ENCODE results near the gene NUDT21.

Gene NUDT21

DNA sequence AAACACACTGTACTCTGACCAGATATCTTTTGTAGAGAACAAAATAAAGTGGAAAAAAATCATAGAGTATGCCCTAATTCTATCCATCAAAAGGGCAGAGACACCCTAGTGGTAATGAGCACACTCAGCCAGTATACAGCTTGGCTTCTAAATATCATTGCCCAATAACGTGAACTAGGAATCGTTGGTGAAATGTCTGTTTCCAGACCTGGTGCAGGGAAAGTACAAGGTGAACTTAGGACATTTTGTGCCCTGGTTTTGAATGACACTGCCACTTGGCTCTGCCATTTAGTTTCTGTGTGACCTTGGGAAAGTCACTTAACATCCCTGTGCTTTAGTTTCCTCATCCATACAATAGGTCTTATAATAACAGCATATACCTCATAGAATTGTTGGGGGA is 39.5 kb downstream of the NUDT21 start:
- no peak overlapping the region for H3K27ac Mint-ChIP-seq

DNA sequence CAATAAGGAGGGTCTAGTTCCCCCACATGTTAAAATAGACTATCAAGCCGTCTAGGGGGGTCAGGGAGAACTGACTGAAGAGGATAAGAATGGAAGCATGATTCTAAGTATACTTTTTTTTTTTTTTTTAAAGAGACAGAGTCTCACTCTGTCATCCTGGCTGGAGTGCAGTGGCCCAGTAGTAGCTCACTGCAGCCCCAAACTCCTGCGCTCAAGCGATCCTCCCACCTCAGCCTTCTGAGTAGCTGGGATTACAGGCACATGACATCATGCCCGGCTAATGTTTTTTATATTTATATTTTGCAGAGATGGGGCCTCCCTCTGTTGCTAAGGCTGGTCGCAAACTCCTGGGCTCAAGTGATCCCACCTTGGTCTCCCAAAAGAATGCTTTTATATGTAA is 40.0 kb downstream of the NUDT21 start:
- no peak overlapping the region for H3K4me3 Mint-ChIP-seq
- no peaks in the 10 kb centered on the region for H3K9me3 Mint-ChIP-seq
- no peaks in the 10 kb centered on the region for H3K4me1 Mint-ChIP-seq
- no peak overlapping the region for H3K27ac Mint-ChIP-seq
- peaks cover 49% of the 10 kb centered on the region for H3K36me3 Mint-ChIP-seq (ENCODE audit: low read depth)
- TF ChIP-seq, protein P1, sequence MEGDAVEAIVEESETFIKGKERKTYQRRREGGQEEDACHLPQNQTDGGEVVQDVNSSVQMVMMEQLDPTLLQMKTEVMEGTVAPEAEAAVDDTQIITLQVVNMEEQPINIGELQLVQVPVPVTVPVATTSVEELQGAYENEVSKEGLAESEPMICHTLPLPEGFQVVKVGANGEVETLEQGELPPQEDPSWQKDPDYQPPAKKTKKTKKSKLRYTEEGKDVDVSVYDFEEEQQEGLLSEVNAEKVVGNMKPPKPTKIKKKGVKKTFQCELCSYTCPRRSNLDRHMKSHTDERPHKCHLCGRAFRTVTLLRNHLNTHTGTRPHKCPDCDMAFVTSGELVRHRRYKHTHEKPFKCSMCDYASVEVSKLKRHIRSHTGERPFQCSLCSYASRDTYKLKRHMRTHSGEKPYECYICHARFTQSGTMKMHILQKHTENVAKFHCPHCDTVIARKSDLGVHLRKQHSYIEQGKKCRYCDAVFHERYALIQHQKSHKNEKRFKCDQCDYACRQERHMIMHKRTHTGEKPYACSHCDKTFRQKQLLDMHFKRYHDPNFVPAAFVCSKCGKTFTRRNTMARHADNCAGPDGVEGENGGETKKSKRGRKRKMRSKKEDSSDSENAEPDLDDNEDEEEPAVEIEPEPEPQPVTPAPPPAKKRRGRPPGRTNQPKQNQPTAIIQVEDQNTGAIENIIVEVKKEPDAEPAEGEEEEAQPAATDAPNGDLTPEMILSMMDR (IDR thresholded peaks at IDR 0.05; ENCODE audit: unreplicated experiment in 3 of 3) = no peak
- no peaks in the 10 kb centered on the region for H3K27me3 Mint-ChIP-seq (ENCODE audit: low read depth)

More for the DNA sequence above, 39.5 kb downstream of the NUDT21 start:
- Mint-ChIP-seq H3K9me3 (no peaks in the 10 kb centered on the region), H3K4me3 (no peak overlapping the region), H3K36me3 (ENCODE audit: low read depth) (peaks cover 49% of the 10 kb centered on the region), H3K4me1 (no peaks in the 10 kb centered on the region), H3K27me3 (ENCODE audit: low read depth) (no peaks in the 10 kb centered on the region)
- TF ChIP-seq, protein P1 (IDR thresholded peaks at IDR 0.05; ENCODE audit: unreplicated experiment in 3 of 3) = no peak

DNA sequence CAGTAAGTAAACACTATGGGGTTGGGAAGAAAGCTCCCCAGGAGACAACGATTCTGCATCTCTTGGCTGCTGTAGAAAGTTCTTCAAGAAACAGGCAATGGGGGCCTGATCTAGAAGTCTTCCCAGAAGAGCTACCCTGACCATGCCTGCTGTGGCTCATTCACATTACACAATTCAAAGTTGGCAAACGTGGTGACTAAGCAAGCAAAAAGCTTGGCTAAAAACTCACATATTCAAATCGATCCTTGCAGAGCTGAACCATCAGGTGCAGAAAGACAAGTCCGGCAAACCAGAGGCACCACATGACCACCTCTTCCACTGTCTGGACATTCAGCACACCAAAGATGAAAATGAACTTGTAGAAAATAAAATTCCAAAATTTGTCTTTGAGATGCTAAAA is 41.9 kb downstream of the NUDT21 start:
- TF ChIP-seq, protein P1 (IDR thresholded peaks at IDR 0.05; ENCODE audit: unreplicated experiment in 3 of 3) = no peak
- Mint-ChIP-seq H3K27me3 (ENCODE audit: low read depth) (no peaks in the 10 kb centered on the region), H3K4me1 (no peaks in the 10 kb centered on the region), H3K27ac (no peak overlapping the region), H3K36me3 (ENCODE audit: low read depth) (peaks cover 64% of the 10 kb centered on the region), H3K4me3 (no peak overlapping the region), H3K9me3 (no peaks in the 10 kb centered on the region)

DNA sequence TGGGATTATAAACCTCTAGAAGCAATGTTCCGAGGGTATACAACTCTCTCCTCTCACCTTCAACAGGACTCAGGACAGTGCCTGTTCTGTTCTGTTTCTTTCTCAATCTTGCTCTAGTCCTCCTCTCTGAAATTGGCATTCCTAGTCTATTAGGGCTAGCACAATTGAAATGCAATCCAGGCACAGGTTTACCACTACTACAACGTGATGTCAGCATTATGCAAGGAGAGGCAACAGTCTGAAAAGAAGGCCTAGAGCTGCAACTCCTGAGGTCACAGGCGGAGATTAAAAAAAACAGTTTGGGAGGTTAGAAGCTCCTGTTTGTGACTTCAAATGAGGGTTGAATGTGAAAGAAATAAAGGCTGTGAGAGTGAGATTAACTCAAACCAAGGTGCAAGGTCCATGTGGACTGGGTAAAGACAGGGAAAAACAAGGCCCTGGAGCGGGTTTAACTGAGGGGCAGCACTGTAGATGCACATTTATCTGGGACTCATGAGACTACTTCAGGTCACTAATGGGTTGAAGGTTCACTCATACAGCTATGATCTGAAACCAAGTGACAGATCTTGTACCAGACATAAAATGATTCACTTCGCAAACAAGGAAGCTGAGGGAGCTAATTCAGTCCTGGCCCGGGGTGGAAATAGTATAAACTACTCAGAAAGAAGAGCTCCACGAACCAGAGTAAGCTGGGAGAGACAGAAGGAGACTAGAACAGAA is 42.6 kb downstream of the NUDT21 start:
- Mint-ChIP-seq H3K27ac (no peak overlapping the region), H3K4me3 (no peak overlapping the region), H3K27me3 (ENCODE audit: low read depth) (no peaks in the 10 kb centered on the region), H3K4me1 (no peaks in the 10 kb centered on the region), H3K9me3 (no peaks in the 10 kb centered on the region), H3K36me3 (ENCODE audit: low read depth) (peaks cover 64% of the 10 kb centered on the region)
- TF ChIP-seq, protein P1 (IDR thresholded peaks at IDR 0.05; ENCODE audit: unreplicated experiment in 3 of 3) = no peak

DNA sequence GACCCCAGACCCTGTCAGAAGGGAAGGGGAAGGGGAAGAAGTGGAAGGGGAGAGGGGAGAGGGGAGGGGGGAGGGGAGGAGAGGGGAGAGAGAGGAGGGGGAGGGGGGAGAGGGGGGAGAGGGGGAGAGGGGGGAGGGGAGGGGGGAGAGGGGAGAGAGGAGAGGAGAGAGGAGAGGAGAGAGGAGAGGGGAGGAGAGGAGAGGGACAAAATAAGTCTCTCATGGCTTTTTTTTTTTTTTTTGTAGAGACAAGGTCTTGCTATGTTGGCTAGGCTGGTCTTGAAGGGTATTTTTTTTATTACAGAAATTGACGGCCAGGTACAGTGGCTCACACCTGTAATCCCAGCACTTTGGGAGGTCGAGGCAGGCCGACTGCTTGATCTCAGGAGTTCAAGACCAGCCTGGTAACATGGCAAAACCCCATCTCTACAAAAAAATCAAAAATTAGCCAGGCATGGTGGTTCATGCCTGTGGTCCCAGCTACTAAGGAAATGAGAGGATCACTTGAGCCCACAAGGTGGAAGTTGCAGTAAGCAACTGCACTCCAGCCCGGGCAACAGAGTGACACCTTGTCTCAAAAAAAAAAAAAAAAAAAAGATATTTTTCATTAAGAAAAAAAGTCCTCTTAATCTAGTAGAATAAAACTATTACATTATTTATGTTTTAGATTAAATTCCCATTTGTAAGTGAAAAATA is 45.0 kb downstream of the NUDT21 start:
- TF ChIP-seq, protein P1 (IDR thresholded peaks at IDR 0.05; ENCODE audit: unreplicated experiment in 3 of 3) = no peak

More for the DNA sequence above, 45.0 kb downstream of the NUDT21 start:
- Mint-ChIP-seq H3K4me3 (no peak overlapping the region), H3K27me3 (ENCODE audit: low read depth) (no peaks in the 10 kb centered on the region), H3K9me3 (no peaks in the 10 kb centered on the region), H3K27ac (no peak overlapping the region), H3K4me1 (no peaks in the 10 kb centered on the region), H3K36me3 (ENCODE audit: low read depth) (peaks cover 60% of the 10 kb centered on the region)

All from nephron (organoid).